Adrenal gland (tissue), 12 donors: ENCODE data around the gene SOCS7. TPM values are rescaled to one million over a fixed set of nuclear protein-coding genes. Genes with fewer than 3 reads are reported as not detected.

Experiments used
- DNase-seq, 7 donors: peaks; one replicate each; pipeline ENCODE4 v3.0.0-alpha.2; 2019 to 2020
- H3K27ac ChIP-seq, 5 donors: fragments of 200-600 bp; sonication (generic) in 4 of 5; 1 replicate in 3 of 5; 2 replicates in 2 of 5; pipeline versions ENCODE4 v1.5.1 to v1.8.0; 2016 to 2020; ENCODE audit warnings: mild to moderate bottlenecking in 1 of 5
- H3K27me3 ChIP-seq: fragments of 200-600 bp; 2 replicates; pipeline ENCODE4 v1.8.0; 2021
- H3K36me3 ChIP-seq, 2 donors: fragments of 200-600 bp; replicated peaks in 1 of 2; 1 replicate in 1 of 2; 2 replicates in 1 of 2; pipeline versions ENCODE4 v1.5.1 to v1.8.0; 2018 to 2022
- H3K4me1 ChIP-seq, 2 donors: fragments of 200-600 bp; replicated peaks in 1 of 2; 1 replicate in 1 of 2; 2 replicates in 1 of 2; pipeline versions ENCODE4 v1.5.1 to v1.8.0; 2018 to 2021
- H3K4me3 ChIP-seq, 4 donors: fragments of 200-600 bp; sonication (generic) in 3 of 4; one replicate each; pipeline ENCODE4 v1.5.1; 2016 to 2018
- H3K9me3 ChIP-seq, 3 donors: fragments of 200-600 bp; sonication (generic) in 1 of 3; replicated peaks in 1 of 3; 1 replicate in 2 of 3; 2 replicates in 1 of 3; pipeline versions ENCODE4 v1.5.1 to v1.8.0; 2016 to 2021
- CTCF ChIP-seq, 6 experiments: fragments of 450-650 bp in 4 of 6; fragments of 200-600 bp in 2 of 6; sonication (generic) in 1 of 6; IDR thresholded peaks; 1 replicate in 5 of 6; 2 replicates in 1 of 6; pipeline versions ENCODE4 v1.5.1 to v1.8.0; 2016 to 2021; ENCODE audit warnings: antibody characterized with exemption in 6 of 6, mild to moderate bottlenecking in 2 of 6, moderate library complexity in 1 of 6
- POLR2A ChIP-seq, 2 donors: fragments of 450-650 bp; IDR thresholded peaks; one replicate each; pipeline ENCODE4 v1.6.1; 2017; ENCODE audit warnings: antibody characterized with exemption in 2 of 2, mild to moderate bottlenecking in 2 of 2, moderate library complexity in 1 of 2
- WGBS, 4 donors: extraction: QIAGEN DNeasy Blood & Tissue Kit in 2 of 4; methylation state at CpG; one replicate each; pipeline versions ENCODE4 v1.1.5 to v1.1.7; 2013 to 2017; 5-methylcytosine and 5-hydroxymethylcytosine counted together
- intact Hi-C, 2 donors: fragments of 100-400 bp; cut with DNase I; formaldehyde crosslinking; loops; one replicate each; pipeline versions ENCODE4 v1.14.1 to v1.15.0; 2022 to 2023
- polyA plus RNA-seq, 3 donors: library from polyadenylated mRNA; stranded (reverse); fragments of 200-250 nt in 2 of 3; fragments of 350-450 nt in 1 of 3; fragmentation: Illumina TruSeq in 1 of 3; extraction: RNeasy Lipid Tissue Mini Kit (QIAGEN cat#74804) in 1 of 3; gene quantifications; one replicate each; pipeline ENCODE4 v1.2.3, GENCODE V29; 2013 to 2014
- total RNA-seq, 9 donors: library from RNA; depleted of rRNA in 4 of 9; stranded (reverse); fragments of >200 nt in 4 of 9; fragments of 120-200 nt in 1 of 9; fragmentation: NEBNext Ultra II Directional in 1 of 9; extraction: Animal tissue kit (Norgen Biotek cat#: 25700) in 1 of 9; gene quantifications; one replicate each; pipeline versions ENCODE4 v1.1.0 to v1.2.4, GENCODE V29; 2013 to 2023
- donor health status: healthy with polysubstance abuse.
- donor health status: Bipolar disorder and iron deficiency.
- donor health status: DM: yes; HTN: yes; CAD: no.
- donor health status: DM: no; HTN: no; CAD: no.
- donor health status: DM: no; HTN: no; CAD: no.
- donor health status: DM: yes; HTN: yes; CAD: no.

The SOCS7 gene
- total and polyA plus RNA-seq, 12 donors = 2.7 to 51.3 (median 18.5) TPM

- no peaks in the 10 kb centered on the region for H3K27me3 ChIP-seq
- peaks cover 7 to 56% of the 10 kb centered on the region in 2 donors for H3K4me1 ChIP-seq
- 8 to 13% (median 11%) methylated on average over 8 of the region's 8 CpGs for WGBS, 4 donors
- intact Hi-C loops = loop anchor here in 1 of 2 donors (5.0 kb wide), 1 partner anchor 64 kb away; no protein-coding TSS in a partner anchor
- peak overlapping the region in 2 of 5 donors; percentile 91 to 92 for H3K27ac ChIP-seq
- no peak for DNase-seq
- no peaks in the 10 kb centered on the region for H3K9me3 ChIP-seq
- H3K36me3 ChIP-seq = no peaks in the 10 kb centered on the region
- TF ChIP-seq POLR2A (IDR thresholded peaks at IDR 0.05) (no peak), CTCF (IDR thresholded peaks at IDR 0.05) (no peak)
- H3K4me3 ChIP-seq = peak overlapping the region in 3 of 4 donors; percentile 55 to 92 (median 59)
Measured at GRCh38 chr17:38353086-38353604, 1.5 kb downstream of the SOCS7 start.

GRCh38 chr17:38353668-38354067, 2.0 kb downstream of the SOCS7 start:
- no peak for TF ChIP-seq POLR2A (IDR thresholded peaks at IDR 0.05)
- no peak for TF ChIP-seq CTCF (IDR thresholded peaks at IDR 0.05)
- Histone ChIP-seq H3K9me3 (no peaks in the 10 kb centered on the region), H3K4me1 (peaks cover 7 to 60% of the 10 kb centered on the region in 2 donors), H3K27me3 (no peaks in the 10 kb centered on the region), H3K36me3 (no peaks in the 10 kb centered on the region), H3K4me3 (peak overlapping the region in 1 of 4 donors; percentile 92), H3K27ac (no peak overlapping the region)
- WGBS, 4 donors = 85 to 87% (median 86%) methylated on average over 13 of the region's 13 CpGs
- intact Hi-C loops = loop anchor here in 1 of 2 donors (5.0 kb wide), 1 partner anchor 64 kb away; no protein-coding TSS in a partner anchor
- DNase-seq = no peak

GRCh38 chr17:38354466-38354865, 2.8 kb downstream of the SOCS7 start:
- Histone ChIP-seq H3K4me1 (peaks cover 7 to 68% of the 10 kb centered on the region in 2 donors), H3K9me3 (no peaks in the 10 kb centered on the region), H3K4me3 (no peak overlapping the region), H3K27ac (no peak overlapping the region), H3K36me3 (no peaks in the 10 kb centered on the region), H3K27me3 (no peaks in the 10 kb centered on the region)
- intact Hi-C loops = loop anchor here in 1 of 2 donors (5.0 kb wide), 1 partner anchor 63 kb away; no protein-coding TSS in a partner anchor
- TF ChIP-seq POLR2A (IDR thresholded peaks at IDR 0.05) (no peak), CTCF (IDR thresholded peaks at IDR 0.05) (no peak)
- WGBS, 4 donors = 86 to 89% (median 87%) methylated on average over 7 of the region's 7 CpGs
- DNase-seq = no peak

- Histone ChIP-seq H3K4me1 (peaks cover 7 to 72% of the 10 kb centered on the region in 2 donors), H3K4me3 (no peak overlapping the region), H3K27ac (no peak overlapping the region), H3K36me3 (no peaks in the 10 kb centered on the region), H3K27me3 (no peaks in the 10 kb centered on the region), H3K9me3 (no peaks in the 10 kb centered on the region)
- WGBS, 4 donors = 92 to 100% (median 95%) methylated on average over 4 of the region's 4 CpGs
- no peak for DNase-seq
- intact Hi-C loops = no loop called here
- TF ChIP-seq POLR2A (IDR thresholded peaks at IDR 0.05) (no peak), CTCF (IDR thresholded peaks at IDR 0.05) (no peak)
Measured at GRCh38 chr17:38355251-38355650, 3.6 kb downstream of the SOCS7 start.
